HCT116 (cell line): Measurements from ENCODE around the gene SAT1. TPM values are rescaled to one million over a fixed set of nuclear protein-coding genes. Genes with fewer than 3 reads are reported as not detected.

Experiments
- ATAC-seq: fragments of 200-7000 bp; cut with Tn5 transposase; 2 replicates; pipeline ENCODE4 v1.9.1; 2020; ENCODE audit warnings: mild to moderate bottlenecking, moderate library complexity
- BruUV-seq: library from RNA; stranded (reverse); fragments of 400-500 nt; replicated peaks from 2 replicates; lab custom pipeline; 2021; lab: Mats Ljungman, UMichigan
- CTCF ChIA-PET: fragments of 300-600 bp; sonication (Branson Sonifier 250); formaldehyde crosslinking; loops from one replicate; lab custom pipeline; 2021; ENCODE audit warnings: antibody characterized with exemption; lab: Charles Lee
- POLR2A ChIA-PET: fragments of 300-600, 350-600 bp; sonication (Branson Sonifier 250); formaldehyde crosslinking; loops from one replicate; lab custom pipeline; 2021; ENCODE audit warnings: antibody characterized with exemption; lab: Charles Lee
- RAD21 ChIA-PET, 2 experiments: fragments of 300-600 bp; sonication (Branson Sonifier 250); formaldehyde crosslinking; loops; one replicate each; lab custom pipeline; 2023; ENCODE audit warnings: low total read pairs in 2 of 2; ENCODE audit not compliant: uncharacterized antibody in 2 of 2, unreplicated experiment in 2 of 2, low non-redundant PET in 1 of 2; lab: Charles Lee
- DNase-seq: peaks from one replicate; pipeline ENCODE4 v3.0.0-alpha.2; 2010; ENCODE audit warnings: low read depth, low spot score
- H2AFZ ChIP-seq: fragments of 200-600 bp; shearing (Covaris generic), sonication (generic); 2 replicates; pipeline ENCODE4 v1.6.1; 2017; ENCODE audit warnings: low read depth, mixed run types, mixed read lengths, antibody characterized with exemption, low read length; ENCODE audit not compliant: poor library complexity, severe bottlenecking
- H3K27ac ChIP-seq: 2 replicates; pipeline ENCODE4 v1.5.1; 2012; ENCODE audit warnings: low read depth, low read length
- H3K27me3 ChIP-seq: fragments of 200-600 bp; sonication (generic); 2 replicates; pipeline ENCODE4 v1.6.1; 2016; ENCODE audit warnings: mixed run types, low read length, mixed read lengths; ENCODE audit not compliant: insufficient read depth
- H3K36me3 ChIP-seq, 2 experiments: fragments of 200-500 bp in 1 of 2; fragments of 200-600 bp in 1 of 2; sonication (Bioruptor generic) in 1 of 2; sonication (generic) in 1 of 2; 2 replicates each; pipeline versions ENCODE4 v1.5.1 to v1.6.1; 2014 to 2016; ENCODE audit warnings: low read length in 2 of 2, inconsistent platforms in 1 of 2, mixed read lengths in 1 of 2, mixed run types in 1 of 2; ENCODE audit not compliant: insufficient read depth in 2 of 2, control insufficient read depth in 1 of 2
- H3K4me1 ChIP-seq, 2 experiments: fragments of 200-600 bp in 1 of 2; sonication (generic) in 1 of 2; 2 replicates each; pipeline versions ENCODE4 v1.5.1 to v1.6.1; 2012 to 2017; ENCODE audit warnings: low read length in 2 of 2, inconsistent platforms in 1 of 2, mild to moderate bottlenecking in 1 of 2, mixed read lengths in 1 of 2, mixed run types in 1 of 2, moderate library complexity in 1 of 2; ENCODE audit not compliant: insufficient read depth in 2 of 2, control insufficient read depth in 1 of 2
- H3K4me2 ChIP-seq: fragments of 200-600 bp; sonication (generic); 2 replicates; pipeline ENCODE4 v1.6.1; 2017; ENCODE audit warnings: mixed run types, low read length, mixed read lengths
- H3K4me3 ChIP-seq, 2 experiments: fragments of 200-600 bp in 1 of 2; sonication (generic) in 1 of 2; replicated peaks in 1 of 2; 2 replicates each; pipeline ENCODE4 v1.5.1; 2011 to 2016; ENCODE audit warnings: low read length in 2 of 2, control low read depth in 1 of 2, low read depth in 1 of 2, mild to moderate bottlenecking in 1 of 2, mixed read lengths in 1 of 2, mixed run types in 1 of 2
- H3K79me2 ChIP-seq: fragments of 200-600 bp; sonication (generic); 2 replicates; pipeline ENCODE4 v1.6.1; 2017; ENCODE audit warnings: mild to moderate bottlenecking, mixed run types, low read length, moderate library complexity, mixed read lengths; ENCODE audit not compliant: insufficient read depth
- H3K9ac ChIP-seq: fragments of 200-600 bp; sonication (generic); 2 replicates; pipeline ENCODE4 v1.6.1; 2016; ENCODE audit warnings: low read length, mixed read lengths
- H3K9me2 ChIP-seq: fragments of 200-600 bp; sonication (generic), shearing (Covaris generic); 2 replicates; pipeline ENCODE4 v1.6.1; 2017; ENCODE audit warnings: mixed run types, mild to moderate bottlenecking, moderate library complexity; ENCODE audit not compliant: insufficient read depth
- H3K9me3 ChIP-seq, 2 experiments: fragments of 200-500 bp in 1 of 2; fragments of 200-600 bp in 1 of 2; sonication (Bioruptor generic) in 1 of 2; sonication (generic) in 1 of 2; 2 replicates each; pipeline ENCODE4 v1.6.1; 2014 to 2017; ENCODE audit warnings: low read length in 2 of 2, mixed read lengths in 2 of 2, inconsistent platforms in 1 of 2, low read depth in 1 of 2, mild to moderate bottlenecking in 1 of 2, mixed run types in 1 of 2, moderate library complexity in 1 of 2; ENCODE audit not compliant: control insufficient read depth in 1 of 2, insufficient read depth in 1 of 2
- H4K20me1 ChIP-seq: fragments of 200-600 bp; sonication (generic), shearing (Covaris generic); 2 replicates; pipeline ENCODE4 v1.6.1; 2017; ENCODE audit warnings: mixed run types, mild to moderate bottlenecking, moderate library complexity; ENCODE audit not compliant: insufficient read depth
- ATF3 ChIP-seq: IDR thresholded peaks from 2 replicates; pipeline ENCODE4 v1.6.1; 2012
- CTCF ChIP-seq, 3 experiments: fragments of 200-600 bp in 1 of 3; sonication (generic) in 1 of 3; IDR thresholded peaks in 2 of 3; conservative IDR thresholded peaks in 1 of 3; 2 replicates each; pipeline ENCODE4 v1.5.1; 2012 to 2017; ENCODE audit warnings: low read depth in 2 of 3, low read length in 2 of 3, antibody characterized with exemption in 1 of 3, borderline replicate concordance in 1 of 3, control low read depth in 1 of 3, mild to moderate bottlenecking in 1 of 3, mixed read lengths in 1 of 3, mixed run types in 1 of 3, moderate library complexity in 1 of 3; ENCODE audit not compliant: insufficient read depth in 1 of 3
- EGR1 ChIP-seq: IDR thresholded peaks from 2 replicates; pipeline ENCODE4 v1.6.1; 2012; ENCODE audit warnings: low read depth
- EZH2 ChIP-seq: fragments of 200-600 bp; sonication (generic); IDR thresholded peaks from 2 replicates; pipeline ENCODE4 v1.6.1; 2017; ENCODE audit warnings: antibody characterized with exemption, mixed run types
- EZH2phosphoT487 ChIP-seq: fragments of 200-600 bp; IDR thresholded peaks from 2 replicates; pipeline ENCODE4 v1.6.1; 2018; ENCODE audit warnings: antibody characterized with exemption, borderline replicate concordance
- POLR2A ChIP-seq: IDR thresholded peaks from 2 replicates; pipeline ENCODE4 v1.7.0; 2011; ENCODE audit warnings: borderline replicate concordance; ENCODE audit not compliant: insufficient read depth, insufficient read length; ENCODE audit errors: extremely low read depth
- RAD21 ChIP-seq: IDR thresholded peaks from 2 replicates; pipeline ENCODE4 v1.6.1; 2012; ENCODE audit warnings: low read depth, mild to moderate bottlenecking
- REST ChIP-seq: IDR thresholded peaks from 2 replicates; pipeline ENCODE4 v1.6.1; 2012; ENCODE audit warnings: low read depth
- SIN3A ChIP-seq: IDR thresholded peaks from 2 replicates; pipeline ENCODE4 v1.6.1; 2012; ENCODE audit warnings: low read depth
- SP1 ChIP-seq: IDR thresholded peaks from 2 replicates; pipeline ENCODE4 v1.6.1; 2012; ENCODE audit warnings: low read depth
- SRF ChIP-seq: IDR thresholded peaks from 2 replicates; pipeline ENCODE4 v1.6.1; 2012; ENCODE audit warnings: low read depth
- TCF7L2 ChIP-seq: IDR thresholded peaks from 2 replicates; pipeline ENCODE4 v1.7.0; 2011; ENCODE audit warnings: borderline replicate concordance, inconsistent platforms; ENCODE audit not compliant: insufficient read depth, insufficient read length; ENCODE audit errors: extremely low read depth
- ZNF274 ChIP-seq: fragments of 200-500 bp; sonication (Bioruptor generic); IDR thresholded peaks from 2 replicates; pipeline ENCODE4 v1.6.1; 2014; ENCODE audit warnings: mild to moderate bottlenecking, low read depth, low read length, inconsistent platforms
- intact Hi-C: fragments of 100-400 bp; cut with micrococcal nuclease; formaldehyde crosslinking; loops from 2 replicates; pipeline ENCODE4 v1.10.0; 2022
- total RNA-seq: library from RNA; stranded (reverse); gene quantifications from one replicate; pipeline ENCODE4 v1.2.1, GENCODE V29; 2021; ENCODE audit not compliant: unreplicated experiment

Gene SAT1
- total RNA-seq, 1 experiment from 2014 or later = 821 TPM

- Histone ChIP-seq H3K4me3 (no peak overlapping the region), H4K20me1 (no peaks in the 10 kb centered on the region), H3K9ac (no peak overlapping the region), H3K27me3 (no peaks in the 10 kb centered on the region), H3K4me2 (no peak overlapping the region), H3K9me2 (no peaks in the 10 kb centered on the region), H3K36me3 (no peaks in the 10 kb centered on the region), H2AFZ (no peak overlapping the region), H3K27ac (peak overlapping the region; percentile 69), H3K79me2 (no peaks in the 10 kb centered on the region), H3K9me3 (no peaks in the 10 kb centered on the region), H3K4me1 (peaks cover 35 to 45% of the 10 kb centered on the region in 2 experiments)
- ChIA-PET CTCF (no interaction called here), POLR2A (interaction anchor here (0.8 to 1.5 kb wide), 5 partner anchors 8 to 108 kb away, joined by 4 to 8 read pairs (median 5); partner anchors contain the start of gene SAT1), RAD21 (interaction anchor here (1.1 to 1.2 kb wide), 2 partner anchors 15 to 109 kb away, joined by 6 read pairs; no protein-coding TSS in a partner anchor)
- no TSS peak for BruUV-seq
- intact Hi-C loops = no loop called here
- ATAC-seq (no peak), DNase-seq (no peak)
- no peak for TF ChIP-seq ATF3
- peak; percentile 64 for TF ChIP-seq TCF7L2
Observed at GRCh38 chrX:23792861-23793553, 10.0 kb downstream of the SAT1 start.

GRCh38 chrX:23795221-23795620 is 12.2 kb downstream of the SAT1 start:
- no peaks in the 10 kb centered on the region for H3K9me3 ChIP-seq
- H2AFZ ChIP-seq = no peak overlapping the region
- POLR2A ChIA-PET = interaction anchor here (1.4 to 2.9 kb wide), 3 partner anchors 9 to 12 kb away, joined by 3 to 16 read pairs (median 4); no protein-coding TSS in a partner anchor
- H3K9me2 ChIP-seq = no peaks in the 10 kb centered on the region
- H3K4me2 ChIP-seq = no peak overlapping the region
- H3K4me3 ChIP-seq = no peak overlapping the region
- H3K79me2 ChIP-seq = no peaks in the 10 kb centered on the region
- H3K27me3 ChIP-seq = no peaks in the 10 kb centered on the region
- RAD21 ChIA-PET = no interaction called here
- CTCF ChIA-PET = no interaction called here
- no peaks in the 10 kb centered on the region for H4K20me1 ChIP-seq
- no peak for DNase-seq
- no peak overlapping the region for H3K9ac ChIP-seq
- H3K4me1 ChIP-seq = peaks cover 41 to 55% of the 10 kb centered on the region in 2 experiments
- intact Hi-C loops = no loop called here
- no peaks in the 10 kb centered on the region for H3K36me3 ChIP-seq
- BruUV-seq = no TSS peak
- no peak for ATAC-seq
- H3K27ac ChIP-seq = no peak overlapping the region; the same call in 1 of the 2 replicates
- TF ChIP-seq SIN3A (no peak), ZNF274 (no peak), ATF3 (no peak), SRF (no peak), EZH2 (no peak), TCF7L2 (no peak), SP1 (no peak), RAD21 (no peak), CTCF (IDR thresholded peaks at IDR 0.05 in 2 of 3, conservative IDR thresholded peaks at IDR 0.05 in 1 of 3; ENCODE audit: borderline replicate concordance in 1 of 3, insufficient read depth in 1 of 3, low read depth in 2 of 3, low read length in 2 of 3) (no peak), EGR1 (no peak), POLR2A (no peak), REST (no peak), EZH2phosphoT487 (no peak)
